NCI-H1105 (cell line): ENCODE results near the gene PTPRN2.
A peak's percentile ranks its signal among the peaks of the same experiment; 100 is the strongest.

ENCODE experiments used
- DNase-seq: peaks from one replicate; lab custom pipeline; 2025; lab: John Stamatoyannopoulos, UW

Gene PTPRN2

DNA sequence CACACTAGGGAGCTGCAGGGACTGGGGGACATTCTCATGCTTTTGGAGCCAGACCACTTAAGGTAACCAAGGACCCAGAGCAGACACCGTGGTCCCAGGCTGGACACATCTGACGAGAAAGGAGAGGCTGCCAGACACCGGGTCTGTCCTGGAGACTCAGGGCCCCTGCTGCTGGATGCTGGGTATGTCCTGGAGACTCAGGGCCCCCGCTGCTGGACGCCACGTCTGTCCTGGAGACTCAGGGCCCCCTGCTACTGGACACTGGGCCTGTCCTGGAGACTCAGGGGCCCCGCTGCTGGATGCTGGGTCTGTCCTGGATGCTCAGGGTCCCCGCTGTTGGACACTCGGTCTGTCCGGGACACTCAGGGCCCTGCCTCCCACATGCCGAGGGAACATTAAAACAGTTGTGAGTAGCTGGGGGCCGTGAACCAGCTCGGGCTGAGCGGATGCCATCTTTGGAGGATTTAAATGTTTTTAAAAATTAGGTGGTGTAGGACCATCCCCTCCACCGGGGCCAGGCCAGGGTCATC is 1001.1 kb downstream of the PTPRN2 start:
- DNase-seq: no peak

- no peak for DNase-seq
These were observed 1002.3 kb downstream of the PTPRN2 start for GRCh38 chr7:157585113-157585861.

- no peak for DNase-seq
These were observed 1003.2 kb downstream of the PTPRN2 start for GRCh38 chr7:157584420-157584819.

- no peak for DNase-seq
These were observed 1005.9 kb downstream of the PTPRN2 start for GRCh38 chr7:157581740-157582139.

DNA sequence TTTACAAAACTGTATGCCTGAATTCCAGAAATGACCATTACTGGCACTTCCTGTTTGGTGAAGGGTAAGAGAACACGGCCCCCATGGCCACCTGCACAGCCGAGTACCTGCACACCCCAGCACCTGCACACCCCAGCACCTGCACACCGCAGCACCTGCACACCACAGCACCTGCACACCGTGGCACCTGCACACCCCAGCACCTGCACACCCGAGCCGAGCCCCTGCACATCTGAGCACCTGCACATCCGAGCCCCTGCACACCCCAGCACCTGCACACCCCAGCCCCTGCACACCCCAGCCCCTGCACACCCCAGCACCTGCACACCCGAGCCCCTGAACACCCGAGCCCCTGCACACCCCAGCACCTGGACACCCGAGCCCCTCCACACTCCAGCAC is 1007.3 kb downstream of the PTPRN2 start:
- DNase-seq: no peak

DNA sequence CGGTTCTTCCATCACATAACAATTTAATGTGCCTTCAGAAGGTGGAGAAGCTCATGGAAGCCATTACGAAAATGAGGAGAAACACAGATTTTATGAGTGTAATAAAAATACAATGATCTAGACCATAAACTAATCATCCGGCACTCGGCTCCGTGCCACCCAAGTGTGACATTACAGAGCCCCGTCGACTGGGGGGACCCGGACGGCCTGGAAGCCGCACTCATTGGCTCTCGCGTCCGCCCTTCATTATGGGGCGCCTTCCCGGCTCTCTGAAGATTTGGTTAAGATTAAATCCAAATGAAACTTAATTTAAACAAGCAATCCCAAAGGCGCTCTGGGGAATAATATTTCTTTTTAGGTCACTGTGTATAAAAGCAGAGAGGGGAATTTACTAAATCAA is 1008.2 kb downstream of the PTPRN2 start:
- no peak for DNase-seq

DNA sequence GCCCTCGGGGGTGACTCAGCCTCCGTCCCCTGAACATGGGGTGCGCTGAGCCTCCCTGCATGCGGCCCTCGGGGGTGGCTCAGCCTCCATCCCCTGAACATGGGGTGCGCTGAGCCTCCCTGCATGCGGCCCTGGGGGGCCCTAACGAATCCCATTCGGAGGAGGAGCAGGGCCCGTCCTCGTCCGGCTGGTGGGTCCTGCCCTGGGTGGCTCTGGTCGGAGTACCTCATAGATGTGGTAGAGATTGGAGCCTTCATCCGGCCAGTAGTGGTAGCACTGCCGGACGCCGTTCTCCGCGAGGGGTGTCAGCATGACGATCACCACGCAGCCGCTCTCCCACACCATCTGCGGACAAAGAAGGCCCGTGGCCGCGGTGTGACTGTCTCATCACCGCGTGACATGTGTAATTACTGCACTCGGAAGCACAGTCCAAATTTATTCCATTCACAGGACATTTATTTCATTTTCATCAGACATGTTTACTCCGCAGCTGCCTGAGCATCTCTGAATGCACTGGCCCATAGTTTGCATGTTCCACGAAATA is 1009.8 kb downstream of the PTPRN2 start:
- DNase-seq: no peak

- no peak for DNase-seq
These were observed 1010.6 kb downstream of the PTPRN2 start for GRCh38 chr7:157577061-157577460.

- DNase-seq: no peak
These were observed 1011.2 kb downstream of the PTPRN2 start for GRCh38 chr7:157576415-157576814.

DNA sequence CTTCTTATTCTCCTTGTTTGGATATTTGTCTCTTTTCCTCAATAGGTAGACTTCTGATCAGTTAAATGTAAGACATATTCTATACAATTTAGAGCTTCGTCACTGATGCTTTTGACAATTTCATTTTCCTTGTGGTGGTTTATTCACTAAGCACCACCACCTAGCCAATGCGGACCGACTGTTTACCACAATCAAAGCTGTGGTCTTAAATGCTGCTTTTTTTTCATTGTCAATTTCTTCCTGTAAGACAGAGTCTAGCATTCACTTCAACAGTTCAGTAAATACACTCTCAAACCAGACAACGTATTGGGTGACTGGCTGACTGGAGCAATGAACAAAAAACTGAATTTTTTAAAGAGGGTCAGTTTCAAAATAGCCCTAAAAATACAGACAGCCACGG is 1011.8 kb downstream of the PTPRN2 start:
- no peak for DNase-seq

DNA sequence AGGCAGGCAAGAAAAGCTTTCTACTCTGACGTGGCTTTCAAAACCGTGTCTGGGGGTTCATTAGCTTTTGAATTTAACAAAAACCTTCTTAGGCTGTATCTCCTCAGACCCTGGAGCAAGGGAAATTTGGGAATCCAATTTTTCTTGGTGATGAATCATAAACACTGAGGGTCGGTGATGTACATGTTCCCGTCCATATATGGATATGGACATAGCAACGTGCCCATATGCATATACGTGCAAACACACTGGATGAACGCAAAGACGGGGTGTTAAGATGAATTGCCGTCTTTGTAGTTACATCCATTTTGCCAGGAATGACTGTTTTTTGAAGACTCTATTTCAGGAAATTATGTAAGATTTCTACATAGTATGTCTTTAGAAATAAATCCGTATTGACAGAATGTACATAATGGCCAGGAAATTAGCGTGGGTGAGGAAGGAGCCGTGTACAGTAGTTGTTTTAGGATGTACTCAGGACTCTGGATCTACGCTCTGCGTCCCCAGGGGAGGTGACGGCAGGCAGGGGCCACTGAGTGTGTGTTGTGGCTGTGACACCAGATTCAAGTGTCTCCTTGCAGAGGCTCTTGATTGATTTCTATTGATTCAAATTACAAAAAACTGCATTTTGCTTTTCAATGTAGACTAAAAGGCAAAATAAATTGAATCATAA is 1012.6 kb downstream of the PTPRN2 start:
- DNase-seq: no peak

- no peak for DNase-seq
These were observed 1013.4 kb downstream of the PTPRN2 start for GRCh38 chr7:157574120-157574825.

GRCh38 chr7:157573244-157573643 is 1014.4 kb downstream of the PTPRN2 start:
- no peak for DNase-seq

DNA sequence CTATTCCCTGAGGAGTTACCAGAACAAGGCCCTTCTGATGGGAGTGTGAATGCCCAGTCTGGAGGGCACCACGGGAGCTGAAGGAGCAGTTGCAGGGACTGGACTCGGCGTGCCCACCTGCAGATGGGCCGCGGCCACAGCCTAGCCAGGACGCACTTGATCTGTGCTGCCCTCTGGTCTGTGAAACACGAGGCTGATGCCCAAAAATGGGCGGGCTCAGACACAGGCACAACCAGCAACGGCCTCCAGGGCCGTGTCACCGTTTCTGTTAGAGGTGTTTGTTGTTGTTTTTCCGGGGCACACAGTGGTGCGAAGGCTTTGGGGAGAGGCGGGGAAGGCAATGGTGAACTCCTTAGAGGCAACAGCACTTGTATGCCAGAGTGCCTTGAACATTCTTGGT is 1015.0 kb downstream of the PTPRN2 start:
- no peak for DNase-seq

- DNase-seq: no peak
These were observed 1017.0 kb downstream of the PTPRN2 start for GRCh38 chr7:157570531-157571200.

GRCh38 chr7:157569967-157570366 is 1017.7 kb downstream of the PTPRN2 start:
- no peak for DNase-seq

- peak; percentile 88 for DNase-seq
These were observed 1018.6 kb downstream of the PTPRN2 start for GRCh38 chr7:157568770-157569584.

DNA sequence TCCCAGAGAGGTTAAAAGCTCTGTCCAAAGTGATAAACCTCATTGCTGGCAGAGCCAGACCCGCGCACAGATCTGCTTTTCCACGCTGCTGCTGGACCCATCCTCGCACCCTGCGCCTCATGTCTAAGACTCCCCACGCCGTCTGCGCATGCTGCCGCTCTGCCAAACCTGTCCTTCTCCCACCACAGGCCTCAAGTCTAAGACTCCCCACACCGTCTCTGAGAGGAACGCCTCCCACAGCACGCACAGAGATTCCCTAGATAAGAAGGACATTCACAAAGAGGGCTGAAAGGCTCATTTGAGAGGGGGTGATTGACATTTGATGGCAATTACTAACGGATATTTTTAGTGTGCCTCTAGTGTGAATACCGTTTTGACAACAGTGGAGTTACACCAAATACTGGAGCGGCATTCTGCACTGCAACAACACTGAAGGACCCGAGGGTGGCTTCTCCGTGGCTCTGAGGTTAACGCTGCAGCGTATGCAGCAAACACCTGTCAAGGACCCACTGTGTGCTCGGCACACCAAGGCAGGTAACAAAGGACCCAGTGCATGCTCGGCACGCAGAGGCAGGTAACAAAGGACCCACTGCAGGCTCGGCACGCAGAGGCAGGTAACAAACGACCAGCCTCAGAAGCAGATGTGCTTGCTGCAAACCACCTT is 1019.4 kb downstream of the PTPRN2 start:
- no peak for DNase-seq

DNA sequence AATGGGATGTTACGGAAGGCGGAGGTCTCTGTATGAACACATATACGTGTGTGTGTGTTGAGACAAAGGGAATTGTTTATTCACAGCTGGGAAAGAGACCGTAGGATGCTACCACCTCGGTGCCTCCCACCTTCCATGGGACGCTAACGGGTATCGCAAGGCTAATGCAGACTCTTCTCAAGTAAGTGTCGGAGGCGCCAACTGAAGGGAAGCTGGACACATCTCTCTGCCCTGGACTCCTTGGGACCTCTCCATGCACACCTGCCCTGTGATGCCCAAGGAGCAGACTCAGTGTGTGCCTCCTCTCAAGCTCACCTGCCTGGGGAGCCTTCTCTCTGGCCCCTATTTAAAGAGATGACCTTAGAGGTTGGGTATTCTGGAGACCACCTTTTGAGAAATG is 1020.0 kb downstream of the PTPRN2 start:
- no peak for DNase-seq

GRCh38 chr7:157566631-157567006 is 1021.0 kb downstream of the PTPRN2 start:
- no peak for DNase-seq
